Measurements from ENCODE around the gene OBSL1. TPM values are rescaled to one million over a fixed set of nuclear protein-coding genes. Genes with fewer than 3 reads are reported as not detected.
A peak's percentile ranks its signal among the peaks of the same experiment; 100 is the strongest.

OBSL1 gene
- total and polyA plus RNA-seq, 2 of the 4 experiments (the other 2 are of a cell fraction): 21.5 to 51.2 TPM

DNA sequence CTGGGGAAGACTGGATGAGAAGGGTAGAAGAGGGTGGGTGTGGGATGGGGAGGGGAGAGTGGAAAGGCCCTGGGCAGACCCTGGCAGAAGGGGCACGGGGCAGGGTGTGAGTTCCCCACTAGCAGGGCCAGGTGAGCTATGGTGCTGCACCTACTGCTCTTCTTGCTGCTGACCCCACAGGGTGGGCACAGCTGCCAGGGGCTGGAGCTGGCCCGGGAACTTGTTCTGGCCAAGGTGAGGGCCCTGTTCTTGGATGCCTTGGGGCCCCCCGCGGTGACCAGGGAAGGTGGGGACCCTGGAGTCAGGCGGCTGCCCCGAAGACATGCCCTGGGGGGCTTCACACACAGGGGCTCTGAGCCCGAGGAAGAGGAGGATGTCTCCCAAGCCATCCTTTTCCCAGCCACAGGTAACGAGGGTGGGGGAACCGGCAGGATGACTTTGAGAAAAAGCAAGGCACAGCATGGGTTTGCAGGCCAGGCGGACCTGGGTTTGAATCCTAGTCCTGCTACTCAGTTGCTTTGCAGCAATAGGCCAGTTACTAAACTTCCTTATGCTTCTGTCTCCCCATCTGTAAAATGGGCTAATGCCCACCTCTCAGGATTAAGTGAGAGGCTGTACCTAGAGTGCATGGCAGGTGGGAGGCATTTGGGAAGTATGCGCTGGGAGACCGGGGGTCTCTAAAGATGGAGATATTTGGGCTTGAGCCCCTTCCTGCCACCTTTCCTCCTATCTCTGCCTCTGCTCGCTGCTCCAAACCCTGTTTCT is 1.1 kb upstream of the OBSL1 start, which contains the start of gene INHA:
Gene INHA, plus strand, starts transcription at position 74 of the 765 bp plus-strand sequence. Its CDS starts 65 bp downstream, at position 139.
- intact Hi-C loops (cut with micrococcal nuclease): no loop called here
- no peak for DNase-seq
- TF ChIP-seq, protein P1, sequence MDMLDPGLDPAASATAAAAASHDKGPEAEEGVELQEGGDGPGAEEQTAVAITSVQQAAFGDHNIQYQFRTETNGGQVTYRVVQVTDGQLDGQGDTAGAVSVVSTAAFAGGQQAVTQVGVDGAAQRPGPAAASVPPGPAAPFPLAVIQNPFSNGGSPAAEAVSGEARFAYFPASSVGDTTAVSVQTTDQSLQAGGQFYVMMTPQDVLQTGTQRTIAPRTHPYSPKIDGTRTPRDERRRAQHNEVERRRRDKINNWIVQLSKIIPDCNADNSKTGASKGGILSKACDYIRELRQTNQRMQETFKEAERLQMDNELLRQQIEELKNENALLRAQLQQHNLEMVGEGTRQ (IDR thresholded peaks at IDR 0.05; ENCODE audit: low read depth, low read length): no peak
- no peak for TF ChIP-seq MAFK (IDR thresholded peaks at IDR 0.05; ENCODE audit: low read depth, low read length)
- TF ChIP-seq CHD1 (IDR thresholded peaks at IDR 0.05; ENCODE audit: low read depth, low read length): no peak
- TF ChIP-seq BHLHE40 (IDR thresholded peaks at IDR 0.05; ENCODE audit: low read depth, low read length): no peak
- no peak for TF ChIP-seq RAD21 (IDR thresholded peaks at IDR 0.05; ENCODE audit: low read length)
- no peak for TF ChIP-seq CTCF (conservative IDR thresholded peaks at IDR 0.05; ENCODE audit: low read depth, low read length)
- TF ChIP-seq RFX5 (IDR thresholded peaks at IDR 0.05; ENCODE audit: low read depth, low read length): no peak
- TF ChIP-seq ELK1 (IDR thresholded peaks at IDR 0.05; ENCODE audit: borderline replicate concordance, low read depth, low read length): no peak
- TF ChIP-seq RCOR1 (IDR thresholded peaks at IDR 0.05; ENCODE audit: insufficient replicate concordance, low read length): no peak
- TF ChIP-seq NFE2L2 (IDR thresholded peaks at IDR 0.05; ENCODE audit: low read depth, low read length): no peak
- no peak for TF ChIP-seq MAZ (IDR thresholded peaks at IDR 0.05; ENCODE audit: borderline replicate concordance, low read depth, low read length)
- no peak for TF ChIP-seq SMC3 (IDR thresholded peaks at IDR 0.05; ENCODE audit: low read depth, low read length)
- no peak for TF ChIP-seq MXI1 (IDR thresholded peaks at IDR 0.05; ENCODE audit: borderline replicate concordance, low read depth, low read length)
- no peak for TF ChIP-seq POLR2A (IDR thresholded peaks at IDR 0.05; ENCODE audit: low read depth, low read length)

More for the DNA sequence above, 1.1 kb upstream of the OBSL1 start, which contains the start of gene INHA:
- Histone ChIP-seq H3K4me3 (ENCODE audit: insufficient read depth, low read depth, low read length) (peak within 1 kb of the TSS; percentile 94), H3K4me1 (ENCODE audit: control insufficient read depth, insufficient read depth, low read length) (peaks cover 14% of the 10 kb centered on the region), H2AK9ac (replicated peaks; ENCODE audit: low read depth, low read length, poor library complexity) (peak within 1 kb of the TSS; percentile 94), H4K91ac (ENCODE audit: insufficient read depth, low read depth, low read length) (peak within 1 kb of the TSS; percentile 70; the same call in 1 of the 2 replicates), H3K18ac (ENCODE audit: low read depth, low read length) (peak within 1 kb of the TSS; percentile 9; the same call in 1 of the 2 replicates), H3K9me1 (ENCODE audit: insufficient read depth, low read length) (peaks cover 2% of the 10 kb centered on the region; the same call in 1 of the 2 replicates), H2BK15ac (ENCODE audit: low read depth, low read length) (no peak within 1 kb of the TSS), H3K79me1 (ENCODE audit: low read depth in 1 of 2, low read length in 2 of 2) (peaks cover 11 to 18% of the 10 kb centered on the region in 2 experiments), H4K8ac (ENCODE audit: low read depth in 2 of 2, low read length in 2 of 2) (peak within 1 kb of the TSS; percentile 66 to 96), H2AFZ (replicated peaks; ENCODE audit: low read length, poor library complexity) (peak within 1 kb of the TSS; percentile 92), H3K14ac (replicated peaks; ENCODE audit: low read depth, low read length) (peak within 1 kb of the TSS; percentile 80; the same call in 1 of the 2 replicates), H3K4ac (ENCODE audit: low read depth, low read length) (peak within 1 kb of the TSS; percentile 80), H2BK5ac (ENCODE audit: low read depth, low read length, poor library complexity, severe bottlenecking) (peak within 1 kb of the TSS; percentile 29), H3K36me3 (ENCODE audit: control insufficient read depth, insufficient read depth, low read length) (peaks cover 6% of the 10 kb centered on the region; the same call in 1 of the 2 replicates), H2AK5ac (ENCODE audit: low read depth, low read length) (peak within 1 kb of the TSS; percentile 97), H3K9ac (ENCODE audit: low read depth, low read length) (peak within 1 kb of the TSS; percentile 70), H3K56ac (ENCODE audit: extremely low read depth, insufficient read depth, low read length) (no peak within 1 kb of the TSS), H4K5ac (ENCODE audit: low read depth, low read length) (peak within 1 kb of the TSS; percentile 80), H3K27ac (ENCODE audit: insufficient read depth, low read length) (peak within 1 kb of the TSS; percentile 68), H2BK120ac (ENCODE audit: low read depth, low read length) (peak within 1 kb of the TSS; percentile 64), H4K20me1 (ENCODE audit: insufficient read depth, low read length) (no peaks in the 10 kb centered on the region), H3K27me3 (ENCODE audit: control insufficient read depth, insufficient read depth, low read length) (peaks cover 14% of the 10 kb centered on the region), H3K4me2 (ENCODE audit: low read depth, low read length) (peak within 1 kb of the TSS; percentile 77), H2BK20ac (ENCODE audit: low read depth, low read length) (0 out of 2 replicates have a peak within 1 kb of the TSS, but pooled peaks have one; percentile 16), H3K9me3 (ENCODE audit: control insufficient read depth, insufficient read depth, low read length) (no peaks in the 10 kb centered on the region), H3K23ac (ENCODE audit: low read depth, low read length) (peak within 1 kb of the TSS; percentile 69; the same call in 1 of the 2 replicates)
- dilution Hi-C loops (cut with HindIII; ENCODE audit: low sequenced_read_pairs, unreplicated experiment): no loop called here
- ChIA-PET POLR2A (ENCODE audit: unreplicated experiment) (no interaction called here), CTCF (no interaction called here)
- 20% methylated on average over 1 of the region's 13 CpGs; no CpG with 5 or more reads in 1 of the 2 experiments for WGBS, 2 experiments (ENCODE audit: extremely low coverage in 2 of 2, insufficient read length in 1 of 2)
- BruUV-seq (replicated peaks): no TSS peak
- no peak for ATAC-seq (ENCODE audit: low read depth)
- in situ Hi-C loops (cut with MboI; ENCODE audit: low sequenced_read_pairs): no loop called here
